Stimulated activated CD4-positive, alpha-beta T cell treated with anti-CD3 and anti-CD28 coated beads, Interleukin-2, amount 100 ng/mL, for 4 hours (primary cell): ENCODE measurements around the gene SP100.
"Not testable (repeated sequence)": the region's sequence is repeated elsewhere in the genome, so short reads cannot be mapped to it uniquely, and the experiment has no call there.

ENCODE experiments used
- DNase-seq: peaks from one replicate; pipeline ENCODE4 v3.0.0-alpha.2; 2020; ENCODE audit warnings: low read depth

SP100 gene

GRCh38 chr2:230419181-230419580 is 3.2 kb downstream of the SP100 start:
- no peak for DNase-seq

- no peak for DNase-seq
Measured at GRCh38 chr2:230422149-230422548, 6.1 kb downstream of the SP100 start.

GRCh38 chr2:230423851-230424458 is 8.0 kb downstream of the SP100 start:
- DNase-seq = no peak

GRCh38 chr2:230425377-230425776 is 9.4 kb downstream of the SP100 start:
- DNase-seq = no peak

- DNase-seq = no peak
Measured at GRCh38 chr2:230429513-230429912, 13.5 kb downstream of the SP100 start.

GRCh38 chr2:230430957-230431910 is 15.2 kb downstream of the SP100 start:
- DNase-seq = no peak

- DNase-seq = no peak
Measured at GRCh38 chr2:230434677-230435324, 18.8 kb downstream of the SP100 start.

- no peak for DNase-seq
Measured at GRCh38 chr2:230435431-230435830, 19.4 kb downstream of the SP100 start.

GRCh38 chr2:230439121-230439520 is 23.1 kb downstream of the SP100 start:
- DNase-seq = not testable (repeated sequence)

- no peak for DNase-seq
Measured at GRCh38 chr2:230439590-230439989, 23.6 kb downstream of the SP100 start.

GRCh38 chr2:230441227-230441897 is 25.4 kb downstream of the SP100 start:
- DNase-seq = no peak

- DNase-seq = no peak
Measured at GRCh38 chr2:230443541-230443940, 27.5 kb downstream of the SP100 start.

GRCh38 chr2:230444832-230445231 is 28.8 kb downstream of the SP100 start:
- DNase-seq = no peak

GRCh38 chr2:230447036-230447435 is 31.0 kb downstream of the SP100 start:
- no peak for DNase-seq

- DNase-seq = no peak
Measured at GRCh38 chr2:230447455-230448451, 31.8 kb downstream of the SP100 start.

- DNase-seq = no peak
Measured at GRCh38 chr2:230449901-230450467, 34.0 kb downstream of the SP100 start.

GRCh38 chr2:230453006-230453405 is 37.0 kb downstream of the SP100 start:
- no peak for DNase-seq

GRCh38 chr2:230455005-230455684 is 39.1 kb downstream of the SP100 start:
- no peak for DNase-seq

- no peak for DNase-seq
Measured at GRCh38 chr2:230457073-230457768, 41.2 kb downstream of the SP100 start.
